HG03097 (cell line): Measurements from ENCODE around the gene CFAP74.

Source experiments
- ATAC-seq: cut with Tn5 transposase; IDR thresholded peaks from one replicate; pipeline ENCODE4 v1.9.1; 2021; ENCODE audit not compliant: unreplicated experiment, low FRiP score

Gene CFAP74

GRCh38 chr1:1918901-1919303, 84.7 kb downstream of the CFAP74 start, which contains the start of gene TMEM52:
Gene TMEM52, minus strand, starts transcription at chr1:1919279. Its CDS starts 14 bp downstream, at chr1:1919265.
- ATAC-seq, result no peak

- no peak for ATAC-seq
Observed at GRCh38 chr1:1917995-1918900, 85.3 kb downstream of the CFAP74 start.

- ATAC-seq, result no peak
Observed at GRCh38 chr1:1917304-1917976, 86.1 kb downstream of the CFAP74 start.

- ATAC-seq, result no peak
Observed at GRCh38 chr1:1916851-1917251, 86.7 kb downstream of the CFAP74 start.

GRCh38 chr1:1915911-1916840, 87.4 kb downstream of the CFAP74 start:
- ATAC-seq, result no peak

- ATAC-seq, result no peak
Observed at GRCh38 chr1:1914971-1915692, 88.5 kb downstream of the CFAP74 start, which contains the start of gene CALML6. Gene CALML6, plus strand, starts transcription at chr1:1915260. Its CDS starts 21 bp downstream, at chr1:1915281.

GRCh38 chr1:1914101-1914970, 89.2 kb downstream of the CFAP74 start:
- ATAC-seq, result no peak

- ATAC-seq, result no peak
Observed at GRCh38 chr1:1911350-1912041, 92.1 kb downstream of the CFAP74 start.

GRCh38 chr1:1910651-1911331, 92.8 kb downstream of the CFAP74 start:
- ATAC-seq, result no peak

- no peak for ATAC-seq
Observed at GRCh38 chr1:1910033-1910465, 93.5 kb downstream of the CFAP74 start.

GRCh38 chr1:1908506-1908791, 95.1 kb downstream of the CFAP74 start:
- no peak for ATAC-seq

- no peak for ATAC-seq
Observed at GRCh38 chr1:1907098-1907736, 96.4 kb downstream of the CFAP74 start.

GRCh38 chr1:1906185-1907097, 97.1 kb downstream of the CFAP74 start:
- ATAC-seq, result no peak

GRCh38 chr1:1903224-1903623, 100.4 kb downstream of the CFAP74 start:
- ATAC-seq, result no peak

GRCh38 chr1:1901641-1902294, 101.8 kb downstream of the CFAP74 start:
- no peak for ATAC-seq
